ENCODE data around the gene ZNF160. TPM values are rescaled to one million over a fixed set of nuclear protein-coding genes. Genes with fewer than 3 reads are reported as not detected.

ZNF160 gene
- total RNA-seq, 1 donor from 2014 or later, result 30.2 TPM

- Histone ChIP-seq H3K9me3 (ENCODE audit: insufficient read depth, low read depth, low read length) (no peaks in the 10 kb centered on the region), H3K4me1 (ENCODE audit: insufficient read depth, low read length) (no peaks in the 10 kb centered on the region), H3K79me2 (ENCODE audit: insufficient read depth, low read length) (peaks cover 15% of the 10 kb centered on the region), H3K27me3 (ENCODE audit: insufficient read depth, low read length) (no peaks in the 10 kb centered on the region), H3K4me2 (ENCODE audit: low read length) (no peak overlapping the region), H2AFZ (ENCODE audit: low read depth, low read length) (no peak overlapping the region), H4K20me1 (ENCODE audit: insufficient read depth, low read length) (peaks cover 3% of the 10 kb centered on the region), H3K9ac (ENCODE audit: low read length) (no peak overlapping the region), H3K4me3 (ENCODE audit: insufficient read depth, low read depth, low read length) (no peak overlapping the region), H3K36me3 (ENCODE audit: insufficient read depth, low read length) (peaks cover 8% of the 10 kb centered on the region), H3K27ac (ENCODE audit: low read depth, low read length) (no peak overlapping the region)
- TF ChIP-seq CTCF (IDR thresholded peaks at IDR 0.05; ENCODE audit: insufficient read depth, low read depth, low read length) (no peak), EZH2 (IDR thresholded peaks at IDR 0.05; ENCODE audit: insufficient read depth, low read length) (no peak)
- Mint-ChIP-seq H3K36me3 (ENCODE audit: low read depth, unreplicated experiment) (peaks cover 36% of the 10 kb centered on the region), H3K9me3 (ENCODE audit: unreplicated experiment) (peaks cover 2% of the 10 kb centered on the region), H3K27ac (ENCODE audit: unreplicated experiment) (no peak overlapping the region), H3K27me3 (ENCODE audit: low read depth, unreplicated experiment) (no peaks in the 10 kb centered on the region), H3K4me3 (ENCODE audit: unreplicated experiment) (no peak overlapping the region), H3K4me1 (ENCODE audit: low read depth, unreplicated experiment) (peaks cover 4% of the 10 kb centered on the region)
- no peak for FAIRE-seq
- no peak for DNase-seq (ENCODE audit: low read depth)
These were observed 10.5 kb downstream of the ZNF160 start for GRCh38 chr19:53092723-53093122.

GRCh38 chr19:53091413-53092254 is 11.6 kb downstream of the ZNF160 start:
- no peak overlapping the region for H3K4me3 Mint-ChIP-seq (ENCODE audit: unreplicated experiment)
- TF ChIP-seq EZH2 (IDR thresholded peaks at IDR 0.05; ENCODE audit: insufficient read depth, low read length) (no peak), CTCF (IDR thresholded peaks at IDR 0.05; ENCODE audit: insufficient read depth, low read depth, low read length) (no peak)
- Histone ChIP-seq H3K79me2 (ENCODE audit: insufficient read depth, low read length) (peaks cover 10% of the 10 kb centered on the region), H3K27ac (ENCODE audit: low read depth, low read length) (no peak overlapping the region), H3K4me2 (ENCODE audit: low read length) (no peak overlapping the region), H3K36me3 (ENCODE audit: insufficient read depth, low read length) (peaks cover 10% of the 10 kb centered on the region), H3K9me3 (ENCODE audit: insufficient read depth, low read depth, low read length) (no peaks in the 10 kb centered on the region), H3K4me3 (ENCODE audit: insufficient read depth, low read depth, low read length) (no peak overlapping the region), H4K20me1 (ENCODE audit: insufficient read depth, low read length) (no peaks in the 10 kb centered on the region), H3K4me1 (ENCODE audit: insufficient read depth, low read length) (no peaks in the 10 kb centered on the region), H3K9ac (ENCODE audit: low read length) (no peak overlapping the region), H3K27me3 (ENCODE audit: insufficient read depth, low read length) (no peaks in the 10 kb centered on the region), H2AFZ (ENCODE audit: low read depth, low read length) (no peak overlapping the region)
- FAIRE-seq, result no peak
- H3K4me1 Mint-ChIP-seq (ENCODE audit: low read depth, unreplicated experiment), result no peaks in the 10 kb centered on the region
- no peak for DNase-seq (ENCODE audit: low read depth)
- peaks cover 2% of the 10 kb centered on the region for H3K9me3 Mint-ChIP-seq (ENCODE audit: unreplicated experiment)
- H3K27ac Mint-ChIP-seq (ENCODE audit: unreplicated experiment), result no peak overlapping the region
- H3K27me3 Mint-ChIP-seq (ENCODE audit: low read depth, unreplicated experiment), result no peaks in the 10 kb centered on the region
- H3K36me3 Mint-ChIP-seq (ENCODE audit: low read depth, unreplicated experiment), result peaks cover 37% of the 10 kb centered on the region

GRCh38 chr19:53088091-53088490 is 15.1 kb downstream of the ZNF160 start:
- H4K20me1 ChIP-seq (ENCODE audit: insufficient read depth, low read length), result no peaks in the 10 kb centered on the region
- no peak overlapping the region for H3K4me3 ChIP-seq (ENCODE audit: insufficient read depth, low read depth, low read length)
- DNase-seq (ENCODE audit: low read depth), result no peak
- peaks cover 2% of the 10 kb centered on the region for H3K9me3 Mint-ChIP-seq (ENCODE audit: unreplicated experiment)
- H3K4me1 ChIP-seq (ENCODE audit: insufficient read depth, low read length), result no peaks in the 10 kb centered on the region
- H3K9ac ChIP-seq (ENCODE audit: low read length), result no peak overlapping the region
- peaks cover 56% of the 10 kb centered on the region for H3K36me3 Mint-ChIP-seq (ENCODE audit: low read depth, unreplicated experiment)
- no peaks in the 10 kb centered on the region for H3K9me3 ChIP-seq (ENCODE audit: insufficient read depth, low read depth, low read length)
- no peaks in the 10 kb centered on the region for H3K79me2 ChIP-seq (ENCODE audit: insufficient read depth, low read length)
- H3K4me2 ChIP-seq (ENCODE audit: low read length), result no peak overlapping the region
- no peak overlapping the region for H2AFZ ChIP-seq (ENCODE audit: low read depth, low read length)
- FAIRE-seq, result no peak
- no peak overlapping the region for H3K27ac ChIP-seq (ENCODE audit: low read depth, low read length)
- no peak for TF ChIP-seq EZH2 (IDR thresholded peaks at IDR 0.05; ENCODE audit: insufficient read depth, low read length)
- no peak for TF ChIP-seq CTCF (IDR thresholded peaks at IDR 0.05; ENCODE audit: insufficient read depth, low read depth, low read length)
- H3K27me3 ChIP-seq (ENCODE audit: insufficient read depth, low read length), result no peaks in the 10 kb centered on the region
- H3K36me3 ChIP-seq (ENCODE audit: insufficient read depth, low read length), result peaks cover 25% of the 10 kb centered on the region
- H3K27me3 Mint-ChIP-seq (ENCODE audit: low read depth, unreplicated experiment), result no peaks in the 10 kb centered on the region
- H3K4me1 Mint-ChIP-seq (ENCODE audit: low read depth, unreplicated experiment), result no peaks in the 10 kb centered on the region
- H3K4me3 Mint-ChIP-seq (ENCODE audit: unreplicated experiment), result no peak overlapping the region
- H3K27ac Mint-ChIP-seq (ENCODE audit: unreplicated experiment), result no peak overlapping the region

All from astrocyte (in vitro differentiated cells and primary cell).